ENCODE measurements around the gene NHEJ1. TPM values are rescaled to one million over a fixed set of nuclear protein-coding genes. Genes with fewer than 3 reads are reported as not detected.

NHEJ1 gene
- total and polyA plus RNA-seq, 2 of the 13 experiments (the other 11 are each of a cell fraction or from before 2014, with no cell fraction given), result 30.0 to 30.7 TPM

DNA sequence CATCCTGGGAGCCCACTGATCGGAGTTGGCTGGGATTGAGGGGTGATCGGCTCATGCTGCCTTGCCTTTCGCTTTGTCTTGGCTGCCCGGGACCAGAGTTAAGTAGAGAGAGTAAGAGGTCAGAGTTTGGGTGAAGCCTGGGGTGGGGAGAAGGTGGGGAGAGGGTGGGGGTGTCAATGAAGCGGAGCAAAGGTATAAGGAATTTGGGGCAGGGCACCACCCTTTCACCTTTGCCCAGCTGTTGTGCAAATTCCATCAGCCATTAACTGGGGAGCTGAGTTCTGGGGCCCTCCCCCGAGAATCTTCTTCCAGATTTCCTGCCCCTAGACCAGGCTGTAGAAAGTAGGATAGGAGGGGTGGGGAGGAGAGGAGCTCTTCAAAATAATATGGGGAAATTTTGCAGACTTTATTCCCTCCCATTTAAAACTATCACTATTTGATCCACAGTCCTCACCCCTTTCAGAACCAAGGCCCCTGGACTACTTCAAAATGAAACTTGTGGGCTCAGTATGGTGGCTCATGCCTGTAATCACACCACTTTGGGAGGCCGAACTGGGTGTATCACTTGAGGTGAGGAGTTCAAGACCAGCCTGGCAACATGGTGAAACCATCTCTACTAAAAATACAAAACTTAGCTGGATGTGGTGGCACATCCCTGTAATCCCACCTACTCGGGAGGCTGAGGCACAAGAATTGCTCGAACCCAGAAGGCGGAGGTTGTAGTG lies 9.5 kb upstream of the NHEJ1 start, which contains the start of gene SLC23A3:
Gene SLC23A3, minus strand, starts transcription at position 100 of the 725 bp plus-strand sequence. Its CDS starts 45 bp downstream, at position 55.
- in situ Hi-C loops (cut with HindIII; ENCODE audit: extremely low pct_ligation_motif_present, low pct_unique_long_range_greater_than_20kb), result loop anchor here (5.0 kb wide), 2 partner anchors 37 to 127 kb away; partner anchors contain the start of gene ZFAND2B
- TF ChIP-seq SNAPC4 (CRISPR knock-in tag; IDR thresholded peaks at IDR 0.05) (no peak), HNF4G (IDR thresholded peaks at IDR 0.05; ENCODE audit: borderline replicate concordance, low read depth, low read length) (peak; percentile 49; the same call in 1 of the 2 replicates), HNF4G (CRISPR knock-in tag; IDR thresholded peaks at IDR 0.05; ENCODE audit: borderline replicate concordance, low read depth) (no peak), TGIF2 (CRISPR knock-in tag; IDR thresholded peaks at IDR 0.05) (no peak)
- TF ChIP-seq, protein P1, sequence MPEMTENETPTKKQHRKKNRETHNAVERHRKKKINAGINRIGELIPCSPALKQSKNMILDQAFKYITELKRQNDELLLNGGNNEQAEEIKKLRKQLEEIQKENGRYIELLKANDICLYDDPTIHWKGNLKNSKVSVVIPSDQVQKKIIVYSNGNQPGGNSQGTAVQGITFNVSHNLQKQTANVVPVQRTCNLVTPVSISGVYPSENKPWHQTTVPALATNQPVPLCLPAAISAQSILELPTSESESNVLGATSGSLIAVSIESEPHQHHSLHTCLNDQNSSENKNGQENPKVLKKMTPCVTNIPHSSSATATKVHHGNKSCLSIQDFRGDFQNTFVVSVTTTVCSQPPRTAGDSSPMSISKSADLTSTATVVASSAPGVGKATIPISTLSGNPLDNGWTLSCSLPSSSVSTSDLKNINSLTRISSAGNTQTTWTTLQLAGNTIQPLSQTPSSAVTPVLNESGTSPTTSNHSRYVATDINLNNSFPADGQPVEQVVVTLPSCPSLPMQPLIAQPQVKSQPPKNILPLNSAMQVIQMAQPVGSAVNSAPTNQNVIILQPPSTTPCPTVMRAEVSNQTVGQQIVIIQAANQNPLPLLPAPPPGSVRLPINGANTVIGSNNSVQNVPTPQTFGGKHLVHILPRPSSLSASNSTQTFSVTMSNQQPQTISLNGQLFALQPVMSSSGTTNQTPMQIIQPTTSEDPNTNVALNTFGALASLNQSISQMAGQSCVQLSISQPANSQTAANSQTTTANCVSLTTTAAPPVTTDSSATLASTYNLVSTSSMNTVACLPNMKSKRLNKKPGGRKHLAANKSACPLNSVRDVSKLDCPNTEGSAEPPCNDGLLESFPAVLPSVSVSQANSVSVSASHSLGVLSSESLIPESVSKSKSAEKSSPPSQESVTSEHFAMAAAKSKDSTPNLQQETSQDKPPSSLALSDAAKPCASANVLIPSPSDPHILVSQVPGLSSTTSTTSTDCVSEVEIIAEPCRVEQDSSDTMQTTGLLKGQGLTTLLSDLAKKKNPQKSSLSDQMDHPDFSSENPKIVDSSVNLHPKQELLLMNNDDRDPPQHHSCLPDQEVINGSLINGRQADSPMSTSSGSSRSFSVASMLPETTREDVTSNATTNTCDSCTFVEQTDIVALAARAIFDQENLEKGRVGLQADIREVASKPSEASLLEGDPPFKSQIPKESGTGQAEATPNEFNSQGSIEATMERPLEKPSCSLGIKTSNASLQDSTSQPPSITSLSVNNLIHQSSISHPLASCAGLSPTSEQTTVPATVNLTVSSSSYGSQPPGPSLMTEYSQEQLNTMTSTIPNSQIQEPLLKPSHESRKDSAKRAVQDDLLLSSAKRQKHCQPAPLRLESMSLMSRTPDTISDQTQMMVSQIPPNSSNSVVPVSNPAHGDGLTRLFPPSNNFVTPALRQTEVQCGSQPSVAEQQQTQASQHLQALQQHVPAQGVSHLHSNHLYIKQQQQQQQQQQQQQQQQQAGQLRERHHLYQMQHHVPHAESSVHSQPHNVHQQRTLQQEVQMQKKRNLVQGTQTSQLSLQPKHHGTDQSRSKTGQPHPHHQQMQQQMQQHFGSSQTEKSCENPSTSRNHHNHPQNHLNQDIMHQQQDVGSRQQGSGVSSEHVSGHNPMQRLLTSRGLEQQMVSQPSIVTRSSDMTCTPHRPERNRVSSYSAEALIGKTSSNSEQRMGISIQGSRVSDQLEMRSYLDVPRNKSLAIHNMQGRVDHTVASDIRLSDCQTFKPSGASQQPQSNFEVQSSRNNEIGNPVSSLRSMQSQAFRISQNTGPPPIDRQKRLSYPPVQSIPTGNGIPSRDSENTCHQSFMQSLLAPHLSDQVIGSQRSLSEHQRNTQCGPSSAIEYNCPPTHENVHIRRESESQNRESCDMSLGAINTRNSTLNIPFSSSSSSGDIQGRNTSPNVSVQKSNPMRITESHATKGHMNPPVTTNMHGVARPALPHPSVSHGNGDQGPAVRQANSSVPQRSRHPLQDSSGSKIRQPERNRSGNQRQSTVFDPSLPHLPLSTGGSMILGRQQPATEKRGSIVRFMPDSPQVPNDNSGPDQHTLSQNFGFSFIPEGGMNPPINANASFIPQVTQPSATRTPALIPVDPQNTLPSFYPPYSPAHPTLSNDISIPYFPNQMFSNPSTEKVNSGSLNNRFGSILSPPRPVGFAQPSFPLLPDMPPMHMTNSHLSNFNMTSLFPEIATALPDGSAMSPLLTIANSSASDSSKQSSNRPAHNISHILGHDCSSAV (CRISPR knock-in tag; IDR thresholded peaks at IDR 0.05; ENCODE audit: borderline replicate concordance), result no peak
- TF ChIP-seq, protein P2, sequence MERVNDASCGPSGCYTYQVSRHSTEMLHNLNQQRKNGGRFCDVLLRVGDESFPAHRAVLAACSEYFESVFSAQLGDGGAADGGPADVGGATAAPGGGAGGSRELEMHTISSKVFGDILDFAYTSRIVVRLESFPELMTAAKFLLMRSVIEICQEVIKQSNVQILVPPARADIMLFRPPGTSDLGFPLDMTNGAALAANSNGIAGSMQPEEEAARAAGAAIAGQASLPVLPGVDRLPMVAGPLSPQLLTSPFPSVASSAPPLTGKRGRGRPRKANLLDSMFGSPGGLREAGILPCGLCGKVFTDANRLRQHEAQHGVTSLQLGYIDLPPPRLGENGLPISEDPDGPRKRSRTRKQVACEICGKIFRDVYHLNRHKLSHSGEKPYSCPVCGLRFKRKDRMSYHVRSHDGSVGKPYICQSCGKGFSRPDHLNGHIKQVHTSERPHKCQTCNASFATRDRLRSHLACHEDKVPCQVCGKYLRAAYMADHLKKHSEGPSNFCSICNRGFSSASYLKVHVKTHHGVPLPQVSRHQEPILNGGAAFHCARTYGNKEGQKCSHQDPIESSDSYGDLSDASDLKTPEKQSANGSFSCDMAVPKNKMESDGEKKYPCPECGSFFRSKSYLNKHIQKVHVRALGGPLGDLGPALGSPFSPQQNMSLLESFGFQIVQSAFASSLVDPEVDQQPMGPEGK (CRISPR knock-in tag; IDR thresholded peaks at IDR 0.05), result peak; percentile 57

More for the DNA sequence above, 9.5 kb upstream of the NHEJ1 start, which contains the start of gene SLC23A3:
- POLR2A ChIA-PET, result interaction anchor here (1.6 to 10.4 kb wide), 3 partner anchors 38 to 218 kb away, joined by 6 to 227 read pairs (median 6); partner anchors contain the start of genes DNPEP, GLB1L, STK16 and ZFAND2B
- DNase-seq (ENCODE audit: low spot score) (no peak), FAIRE-seq (no peak), ATAC-seq (peak; percentile 16)
- WGBS (ENCODE audit: low lambda C conversion rate), result 56% methylated on average over 10 of the region's 10 CpGs
- CTCF ChIA-PET (ENCODE audit: low intra/inter-chr PET ratio, low total read pairs), result interaction anchor here (1.3 to 1.8 kb wide), 3 partner anchors 10 to 125 kb away, joined by 5 to 12 read pairs (median 8); partner anchors contain the start of gene NHEJ1
- Histone ChIP-seq H2AFZ (ENCODE audit: low read length) (no peak within 1 kb of the TSS), H3K9ac (ENCODE audit: insufficient read depth, low read depth, low read length) (no peak within 1 kb of the TSS), H3K79me2 (ENCODE audit: insufficient read depth, low read length) (no peaks in the 10 kb centered on the region), H3K27ac (ENCODE audit: extremely low read length, insufficient read depth, low read length) (no peak within 1 kb of the TSS), H3K4me2 (ENCODE audit: low read depth, low read length) (no peak within 1 kb of the TSS), H3K4me3 (replicated peaks in 1 of 3; ENCODE audit: insufficient read depth in 1 of 3, low read depth in 2 of 3, low read length in 3 of 3) (peak within 1 kb of the TSS in 1 of 3 experiments; percentile 1; a peak in 1 of 6 replicates), H4K20me1 (ENCODE audit: insufficient read depth, low read length) (no peaks in the 10 kb centered on the region), H3K36me3 (replicated peaks in 1 of 2; ENCODE audit: control insufficient read depth in 1 of 2, insufficient read depth in 2 of 2, low read length in 2 of 2) (peaks cover 7 to 23% of the 10 kb centered on the region in 2 experiments), H3K9me3 (ENCODE audit: low read length) (no peaks in the 10 kb centered on the region), H3K27me3 (ENCODE audit: control insufficient read depth in 1 of 2, insufficient read depth in 2 of 2, low read length in 2 of 2) (peaks cover 0 to 2% of the 10 kb centered on the region in 2 experiments; a peak in 1 of 5 replicates), H3K4me1 (ENCODE audit: insufficient read depth, low read length) (peaks cover 24% of the 10 kb centered on the region)
- no TSS peak for BruUV-seq (replicated peaks)
- intact Hi-C loops (cut with micrococcal nuclease; ENCODE audit: unreplicated experiment), result no loop called here

Measured in HepG2 (cell line).